Gastrocnemius medialis (tissue), 4 donors: ENCODE results near the gene BNC2. TPM values are rescaled to one million over a fixed set of nuclear protein-coding genes. Genes with fewer than 3 reads are reported as not detected.

Experiments
- ATAC-seq, 2 donors: fragments of 150-250 bp; one replicate each; pipeline ENCODE4 v1.9.1; 2016
- DNase-seq, 2 donors: peaks; one replicate each; pipeline ENCODE4 v3.0.0-alpha.2; 2019
- H3K27ac ChIP-seq, 4 donors: fragments of 200-600 bp; sonication (generic); 1 replicate in 1 of 4; 2 replicates in 3 of 4; pipeline ENCODE4 v1.5.1; 2016 to 2018; ENCODE audit warnings: mild to moderate bottlenecking in 2 of 4, moderate library complexity in 1 of 4
- H3K27me3 ChIP-seq, 3 donors: fragments of 200-600 bp; sonication (generic) in 2 of 3; 1 replicate in 1 of 3; 2 replicates in 2 of 3; pipeline versions ENCODE4 v1.5.1 to v1.6.0; 2016 to 2019; ENCODE audit warnings: mild to moderate bottlenecking in 1 of 3, moderate library complexity in 1 of 3
- H3K36me3 ChIP-seq, 2 donors: fragments of 200-600 bp; sonication (generic) in 1 of 2; one replicate each; pipeline ENCODE4 v1.5.1; 2017 to 2018
- H3K4me1 ChIP-seq, 2 donors: fragments of 200-600 bp; sonication (generic) in 1 of 2; one replicate each; pipeline ENCODE4 v1.5.1; 2016 to 2017; ENCODE audit warnings: mild to moderate bottlenecking in 2 of 2
- H3K4me3 ChIP-seq, 4 donors: fragments of 200-600 bp; sonication (generic) in 3 of 4; 1 replicate in 1 of 4; 2 replicates in 3 of 4; pipeline ENCODE4 v1.5.1; 2016 to 2019; ENCODE audit warnings: mild to moderate bottlenecking in 2 of 4
- H3K9me3 ChIP-seq, 3 donors: fragments of 200-600 bp; sonication (generic) in 2 of 3; 1 replicate in 1 of 3; 2 replicates in 2 of 3; pipeline ENCODE4 v1.5.1; 2016 to 2019
- CTCF ChIP-seq, 5 experiments: fragments of 450-650 bp in 3 of 5; fragments of 200-600 bp in 2 of 5; sonication (generic) in 2 of 5; IDR thresholded peaks in 4 of 5; conservative IDR thresholded peaks in 1 of 5; 1 replicate in 4 of 5; 2 replicates in 1 of 5; pipeline ENCODE4 v1.5.1; 2016 to 2019; ENCODE audit warnings: antibody characterized with exemption in 5 of 5, mild to moderate bottlenecking in 3 of 5, moderate library complexity in 3 of 5
- POLR2A ChIP-seq, 2 donors: fragments of 450-650 bp; IDR thresholded peaks; one replicate each; pipeline ENCODE4 v1.6.1; 2017; ENCODE audit warnings: antibody characterized with exemption in 2 of 2, mild to moderate bottlenecking in 2 of 2, moderate library complexity in 2 of 2
- in situ Hi-C, 4 donors: fragments of 200-750 bp; cut with MboI; loops; one replicate each; pipeline versions ENCODE4 v1.15.0 to v1.8.0; 2017; ENCODE audit warnings: low sequenced_read_pairs in 4 of 4
- intact Hi-C: fragments of 100-400 bp; cut with DNase I; formaldehyde crosslinking; loops from one replicate; pipeline ENCODE4 v1.15.1; 2023; ENCODE audit warnings: low total_unique reads
- total RNA-seq, 4 donors: library from RNA; depleted of rRNA; stranded (reverse); fragments of >200 nt; gene quantifications; one replicate each; pipeline versions ENCODE4 v1.1.0 to v1.2.3, GENCODE V29; 2016

BNC2 gene
- total RNA-seq, 4 donors from 2014 or later = 40.9 to 122 (median 68.7) TPM

- Histone ChIP-seq H3K4me1 (peaks cover 6 to 19% of the 10 kb centered on the region in 2 donors), H3K9me3 (no peaks in the 10 kb centered on the region), H3K27ac (no peak overlapping the region), H3K27me3 (no peaks in the 10 kb centered on the region), H3K36me3 (no peaks in the 10 kb centered on the region), H3K4me3 (no peak overlapping the region)
- TF ChIP-seq CTCF (IDR thresholded peaks at IDR 0.05 in 4 of 5, conservative IDR thresholded peaks at IDR 0.05 in 1 of 5) (no peak), POLR2A (IDR thresholded peaks at IDR 0.05) (no peak)
- in situ Hi-C loops = no loop called here
- intact Hi-C loops = no loop called here
- ATAC-seq (no peak), DNase-seq (no peak)
Observed at GRCh38 chr9:16459421-16460148, 410.9 kb downstream of the BNC2 start.

- Histone ChIP-seq H3K36me3 (no peaks in the 10 kb centered on the region), H3K4me1 (peaks cover 6 to 19% of the 10 kb centered on the region in 2 donors), H3K4me3 (no peak overlapping the region), H3K27ac (no peak overlapping the region), H3K27me3 (no peaks in the 10 kb centered on the region), H3K9me3 (no peaks in the 10 kb centered on the region)
- intact Hi-C loops = no loop called here
- in situ Hi-C loops = no loop called here
- ATAC-seq (no peak), DNase-seq (no peak)
- TF ChIP-seq POLR2A (IDR thresholded peaks at IDR 0.05) (no peak), CTCF (IDR thresholded peaks at IDR 0.05 in 4 of 5, conservative IDR thresholded peaks at IDR 0.05 in 1 of 5) (no peak)
Observed at GRCh38 chr9:16458696-16459420, 411.6 kb downstream of the BNC2 start.

GRCh38 chr9:16455842-16456241 is 414.6 kb downstream of the BNC2 start:
- intact Hi-C loops (no loop called here), in situ Hi-C loops (no loop called here)
- TF ChIP-seq CTCF (IDR thresholded peaks at IDR 0.05 in 4 of 5, conservative IDR thresholded peaks at IDR 0.05 in 1 of 5) (no peak), POLR2A (IDR thresholded peaks at IDR 0.05) (no peak)
- Histone ChIP-seq H3K27me3 (no peaks in the 10 kb centered on the region), H3K9me3 (no peaks in the 10 kb centered on the region), H3K27ac (no peak overlapping the region), H3K4me1 (peaks cover 6 to 16% of the 10 kb centered on the region in 2 donors), H3K36me3 (no peaks in the 10 kb centered on the region), H3K4me3 (no peak overlapping the region)
- ATAC-seq = no peak
- DNase-seq = no peak

GRCh38 chr9:16453390-16453789 is 417.1 kb downstream of the BNC2 start:
- in situ Hi-C loops = no loop called here
- no peak for TF ChIP-seq CTCF (IDR thresholded peaks at IDR 0.05 in 4 of 5, conservative IDR thresholded peaks at IDR 0.05 in 1 of 5)
- no peak for TF ChIP-seq POLR2A (IDR thresholded peaks at IDR 0.05)
- DNase-seq = no peak

More at GRCh38 chr9:16453390-16453789, 417.1 kb downstream of the BNC2 start:
- Histone ChIP-seq H3K36me3 (no peaks in the 10 kb centered on the region), H3K27ac (no peak overlapping the region), H3K4me3 (no peak overlapping the region), H3K27me3 (no peaks in the 10 kb centered on the region), H3K9me3 (no peaks in the 10 kb centered on the region), H3K4me1 (peaks cover 2 to 3% of the 10 kb centered on the region in 2 donors)
- intact Hi-C loops = no loop called here
- no peak for ATAC-seq
